Panc1 (cell line): ENCODE measurements around the gene SESTD1. TPM values are rescaled to one million over a fixed set of nuclear protein-coding genes. Genes with fewer than 3 reads are reported as not detected.
"Not testable (repeated sequence)": the region's sequence is repeated elsewhere in the genome, so short reads cannot be mapped to it uniquely, and the experiment has no call there.

Experiments
- ATAC-seq: fragments of 200-7000 bp; cut with Tn5 transposase; 2 replicates; pipeline ENCODE4 v1.9.1; 2020; ENCODE audit warnings: mild to moderate bottlenecking, moderate library complexity
- BruUV-seq: library from RNA; stranded (reverse); fragments of 400-500 nt; replicated peaks from 2 replicates; lab custom pipeline; 2021; lab: Mats Ljungman, UMichigan
- CTCF ChIA-PET: fragments of 300-600 bp; sonication (Branson Sonifier 250); formaldehyde crosslinking; loops from one replicate; lab custom pipeline; 2022; ENCODE audit warnings: antibody characterized with exemption; lab: Charles Lee
- POLR2A ChIA-PET: fragments of 300-600 bp; sonication (Branson Sonifier 250); formaldehyde crosslinking; loops from one replicate; lab custom pipeline; 2022; ENCODE audit warnings: antibody characterized with exemption; lab: Charles Lee
- DNase-seq: peaks from one replicate; pipeline ENCODE4 v3.0.0-alpha.2; 2010; ENCODE audit warnings: low read depth, low spot score
- H3K27ac ChIP-seq: 2 replicates; pipeline ENCODE4 v1.5.1; 2011; ENCODE audit warnings: mild to moderate bottlenecking, low read length, inconsistent platforms
- H3K27me3 ChIP-seq: fragments of 200-500 bp; sonication (Bioruptor generic); 2 replicates; pipeline ENCODE4 v1.6.0; 2014; ENCODE audit warnings: low read length, inconsistent platforms; ENCODE audit not compliant: control insufficient read depth, insufficient read depth
- H3K36me3 ChIP-seq: fragments of 200-500 bp; sonication (Bioruptor generic); 2 replicates; pipeline ENCODE4 v1.5.1; 2014; ENCODE audit warnings: inconsistent platforms, mild to moderate bottlenecking, low read length, moderate library complexity; ENCODE audit not compliant: control insufficient read depth, insufficient read depth
- H3K4me1 ChIP-seq: 2 replicates; pipeline ENCODE4 v1.5.1; 2011; ENCODE audit warnings: inconsistent platforms, mild to moderate bottlenecking, low read length, moderate library complexity; ENCODE audit not compliant: control insufficient read depth, insufficient read depth
- H3K4me3 ChIP-seq, 2 experiments: 2 replicates each; pipeline ENCODE4 v1.5.1; 2011 to 2012; ENCODE audit warnings: low read depth in 2 of 2, low read length in 2 of 2, mild to moderate bottlenecking in 2 of 2, inconsistent platforms in 1 of 2, moderate library complexity in 1 of 2
- H3K9me3 ChIP-seq: fragments of 200-500 bp; sonication (Bioruptor generic); 2 replicates; pipeline ENCODE4 v1.5.1; 2014; ENCODE audit warnings: low read depth, mild to moderate bottlenecking, inconsistent platforms, low read length, moderate library complexity; ENCODE audit not compliant: control insufficient read depth, insufficient read depth
- in situ Hi-C: cut with HindIII; loops from 2 replicates; pipeline ENCODE4 v1.10.0; 2016; ENCODE audit warnings: low sequenced_read_pairs, low pct_unique_long_range_greater_than_20kb
- intact Hi-C: fragments of 100-400 bp; cut with micrococcal nuclease; formaldehyde crosslinking; loops from one replicate; pipeline ENCODE4 v1.10.0; 2022; ENCODE audit not compliant: unreplicated experiment
- total RNA-seq: library from RNA; stranded (reverse); gene quantifications from one replicate; pipeline ENCODE4 v1.2.1, GENCODE V29; 2021; ENCODE audit not compliant: unreplicated experiment

Gene SESTD1
- total RNA-seq, 1 experiment from 2014 or later = 31.3 TPM

- H3K36me3 ChIP-seq, DNase-seq, H3K4me3 ChIP-seq, CTCF ChIA-PET, ATAC-seq, intact Hi-C loops, in situ Hi-C loops, POLR2A ChIA-PET, H3K9me3 ChIP-seq, H3K27me3 ChIP-seq, H3K27ac ChIP-seq, H3K4me1 ChIP-seq, BruUV-seq: not testable (repeated sequence)
Observed at GRCh38 chr2:179053568-179053967, 211.1 kb downstream of the SESTD1 start.

Other genes starting within 250 kb of the SESTD1 start
- gene CCDC141, start 214.7 kb downstream of the SESTD1 start, total RNA-seq = 0.10 TPM